Thyroid gland (tissue), 4 donors: ENCODE measurements around the gene PHACTR3.

Experiments
- POLR2A ChIP-seq, 2 donors: fragments of 450-650 bp; IDR thresholded peaks; one replicate each; pipeline ENCODE4 v1.6.1; 2017; ENCODE audit warnings: antibody characterized with exemption in 2 of 2, mild to moderate bottlenecking in 2 of 2, moderate library complexity in 1 of 2
- TF ChIP-seq, protein P1 (sequence below), 6 experiments: fragments of 200-600 bp in 3 of 6; fragments of 450-650 bp in 3 of 6; sonication (generic) in 3 of 6; IDR thresholded peaks; one replicate each; pipeline ENCODE4 v1.5.1; 2016 to 2019; ENCODE audit warnings: antibody characterized with exemption in 6 of 6, mild to moderate bottlenecking in 2 of 6, inconsistent platforms in 1 of 6, moderate library complexity in 1 of 6

DNA sequence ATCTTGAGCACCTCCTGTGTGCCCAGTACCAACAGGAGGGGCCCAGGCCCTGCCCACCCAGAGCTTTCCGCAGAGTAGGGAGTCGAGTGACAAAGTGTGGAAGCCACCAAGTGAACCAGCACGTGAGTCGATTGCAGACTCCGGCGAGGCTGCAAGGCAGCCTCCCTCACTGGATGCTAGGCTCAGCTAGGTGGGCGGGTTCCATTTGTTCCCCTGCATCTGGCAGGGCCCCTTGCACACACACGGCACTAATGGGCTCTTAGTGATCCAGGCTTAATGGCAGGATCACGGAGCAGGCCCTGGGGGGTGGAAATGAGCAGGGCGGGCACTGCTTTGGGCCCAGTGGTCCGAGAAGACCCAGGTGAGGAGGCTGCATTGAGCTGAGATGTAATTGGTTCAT lies 140.4 kb downstream of the PHACTR3 start:
- TF ChIP-seq, protein P1, sequence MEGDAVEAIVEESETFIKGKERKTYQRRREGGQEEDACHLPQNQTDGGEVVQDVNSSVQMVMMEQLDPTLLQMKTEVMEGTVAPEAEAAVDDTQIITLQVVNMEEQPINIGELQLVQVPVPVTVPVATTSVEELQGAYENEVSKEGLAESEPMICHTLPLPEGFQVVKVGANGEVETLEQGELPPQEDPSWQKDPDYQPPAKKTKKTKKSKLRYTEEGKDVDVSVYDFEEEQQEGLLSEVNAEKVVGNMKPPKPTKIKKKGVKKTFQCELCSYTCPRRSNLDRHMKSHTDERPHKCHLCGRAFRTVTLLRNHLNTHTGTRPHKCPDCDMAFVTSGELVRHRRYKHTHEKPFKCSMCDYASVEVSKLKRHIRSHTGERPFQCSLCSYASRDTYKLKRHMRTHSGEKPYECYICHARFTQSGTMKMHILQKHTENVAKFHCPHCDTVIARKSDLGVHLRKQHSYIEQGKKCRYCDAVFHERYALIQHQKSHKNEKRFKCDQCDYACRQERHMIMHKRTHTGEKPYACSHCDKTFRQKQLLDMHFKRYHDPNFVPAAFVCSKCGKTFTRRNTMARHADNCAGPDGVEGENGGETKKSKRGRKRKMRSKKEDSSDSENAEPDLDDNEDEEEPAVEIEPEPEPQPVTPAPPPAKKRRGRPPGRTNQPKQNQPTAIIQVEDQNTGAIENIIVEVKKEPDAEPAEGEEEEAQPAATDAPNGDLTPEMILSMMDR (IDR thresholded peaks at IDR 0.05), result no peak
- no peak for TF ChIP-seq POLR2A (IDR thresholded peaks at IDR 0.05)
